T47D (cell line): ENCODE results near the gene CDK14.

Experiments
- DNase-seq, 2 experiments: peaks; one replicate each; pipeline versions ENCODE4 v3.0.0 to v3.0.0-alpha.2; 2011 to 2012; ENCODE audit warnings: low read depth in 1 of 2, low spot score in 1 of 2
- JUND ChIP-seq: IDR thresholded peaks from 2 replicates; pipeline ENCODE4 v1.6.1; 2012; ENCODE audit warnings: low read depth
- in situ Hi-C: cut with HindIII; loops from 2 replicates; pipeline ENCODE4 v1.10.0; 2016; ENCODE audit warnings: low sequenced_read_pairs, low pct_unique_long_range_greater_than_20kb

CDK14 gene

DNA sequence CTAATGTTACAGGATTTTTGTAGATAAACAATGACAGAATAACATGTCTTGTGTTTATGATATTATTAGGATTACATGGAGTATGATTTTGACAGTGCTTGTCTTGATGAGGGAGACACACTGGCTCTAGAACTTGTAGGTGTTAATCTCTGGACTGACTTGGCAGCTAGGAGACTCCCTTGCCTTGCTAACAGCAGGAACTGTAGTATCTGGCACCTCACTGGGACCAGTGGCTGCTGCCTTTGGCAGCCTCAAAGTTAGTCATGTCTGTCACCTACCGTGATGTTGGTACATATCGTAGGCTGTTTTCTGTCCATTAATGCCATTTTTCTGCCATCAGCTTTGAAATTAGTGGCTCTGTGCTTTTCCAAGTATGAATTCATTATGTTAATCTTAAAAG lies 261.5 kb downstream of the CDK14 start:
- TF ChIP-seq JUND: no peak
- DNase-seq: peak in 1 of 2 experiments; percentile 3
- in situ Hi-C loops: no loop called here

GRCh38 chr7:90858546-90858945 lies 262.4 kb downstream of the CDK14 start:
- no peak for TF ChIP-seq JUND
- in situ Hi-C loops: no loop called here
- no peak for DNase-seq

- in situ Hi-C loops: no loop called here
- TF ChIP-seq JUND: no peak
- DNase-seq: no peak
Observed at GRCh38 chr7:90859521-90859920, 263.4 kb downstream of the CDK14 start.

DNA sequence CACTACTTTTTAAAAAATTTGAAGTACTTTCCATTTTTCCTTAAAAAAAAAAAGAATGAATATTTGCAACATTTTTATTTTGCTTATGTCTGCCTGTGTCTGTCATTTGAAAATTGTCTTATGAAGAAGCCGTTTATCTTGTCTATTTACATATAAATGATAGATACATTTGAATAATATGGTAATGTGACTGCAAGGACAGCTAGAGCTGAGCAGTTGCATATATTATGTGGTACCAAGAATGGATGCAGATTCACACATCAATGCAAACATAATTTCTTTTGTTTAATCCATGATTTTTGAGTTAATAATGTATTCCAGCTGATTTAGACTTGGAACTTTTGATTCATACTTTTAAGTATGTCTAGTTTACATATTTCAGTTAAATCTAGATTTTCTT lies 268.0 kb downstream of the CDK14 start:
- no peak for DNase-seq
- in situ Hi-C loops: no loop called here

GRCh38 chr7:90869335-90869734 lies 273.2 kb downstream of the CDK14 start:
- in situ Hi-C loops: no loop called here
- TF ChIP-seq JUND: no peak
- DNase-seq: no peak

More for the DNA sequence above, 268.0 kb downstream of the CDK14 start:
- no peak for TF ChIP-seq JUND

DNA sequence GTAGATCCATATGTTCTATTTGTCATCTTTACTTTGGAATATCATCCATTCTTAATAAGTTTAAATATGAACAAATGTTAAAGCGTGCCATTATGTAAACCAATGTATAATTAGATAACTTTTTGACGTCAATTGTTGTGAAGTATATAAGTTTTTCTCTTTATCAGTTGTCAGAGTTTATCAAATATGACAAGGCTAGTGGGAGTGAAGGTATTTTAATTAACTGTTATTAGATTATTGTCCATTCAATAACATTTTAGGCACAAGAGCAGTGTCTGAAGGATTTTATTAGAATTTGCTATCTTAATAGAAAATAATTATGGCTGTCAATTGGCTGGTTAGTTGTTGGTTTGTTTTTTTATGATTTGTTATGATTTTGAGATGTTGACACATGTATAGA lies 280.6 kb downstream of the CDK14 start:
- DNase-seq: no peak
- in situ Hi-C loops: no loop called here
- TF ChIP-seq JUND: no peak

DNA sequence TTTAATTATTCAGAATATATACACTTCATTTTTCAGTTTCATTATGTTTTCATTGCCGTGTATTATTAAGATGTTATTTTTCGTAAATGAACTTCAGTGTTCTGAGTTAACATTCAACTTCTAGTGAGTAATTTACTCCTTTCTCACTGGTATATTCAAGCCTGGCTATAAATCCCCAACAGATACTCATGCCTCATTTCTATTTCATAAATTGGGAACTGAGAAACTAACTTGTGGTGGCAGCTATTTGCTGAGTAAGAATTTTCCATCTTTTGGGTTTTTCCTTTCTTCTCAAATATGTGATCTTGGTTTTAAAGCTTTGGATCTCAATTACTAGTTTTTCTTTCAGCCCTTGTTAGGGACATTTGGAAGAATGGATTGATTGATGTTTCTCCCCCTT lies 281.1 kb downstream of the CDK14 start:
- DNase-seq: no peak
- TF ChIP-seq JUND: no peak
- in situ Hi-C loops: no loop called here

GRCh38 chr7:90879924-90880323 lies 283.8 kb downstream of the CDK14 start:
- in situ Hi-C loops: no loop called here
- no peak for TF ChIP-seq JUND
- no peak for DNase-seq

DNA sequence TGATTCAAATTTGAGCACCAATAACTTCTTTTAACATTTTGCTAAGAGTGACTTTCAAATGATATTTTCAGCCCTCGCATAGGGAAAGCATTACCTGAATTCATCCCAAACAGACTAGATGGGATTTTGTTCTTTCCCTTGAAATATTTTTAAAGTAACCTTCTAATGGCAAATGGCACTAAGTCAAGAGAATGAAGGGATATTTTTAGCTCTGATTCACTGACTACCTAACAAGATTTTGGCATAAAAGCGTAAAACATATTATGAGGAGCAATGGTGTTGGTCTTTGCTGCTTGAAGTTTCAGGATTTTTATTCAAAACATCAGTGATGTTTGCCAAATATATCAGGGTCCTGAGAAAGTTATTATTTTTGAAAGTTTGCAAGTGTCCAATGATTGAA lies 290.3 kb downstream of the CDK14 start:
- no peak for TF ChIP-seq JUND
- DNase-seq: no peak
- in situ Hi-C loops: no loop called here

DNA sequence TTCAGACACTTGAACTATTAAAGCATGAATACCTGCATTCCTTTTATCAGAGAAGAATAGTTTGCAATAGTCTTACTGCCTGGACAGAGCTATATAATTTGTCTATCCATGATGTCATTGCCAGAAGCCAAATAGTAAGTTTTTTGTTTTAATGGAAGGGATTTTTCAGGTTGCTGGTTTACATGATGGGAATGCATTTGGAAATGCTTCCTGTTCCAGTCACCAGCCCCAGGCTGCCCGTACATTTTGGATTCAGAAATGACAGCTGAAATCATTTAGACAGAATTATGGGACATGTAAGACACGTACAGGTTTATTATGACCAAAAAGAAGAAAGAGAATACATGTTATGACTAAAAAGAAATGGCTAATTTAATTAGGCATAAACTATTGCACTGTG lies 293.1 kb downstream of the CDK14 start:
- in situ Hi-C loops: no loop called here
- DNase-seq: no peak
- no peak for TF ChIP-seq JUND

DNA sequence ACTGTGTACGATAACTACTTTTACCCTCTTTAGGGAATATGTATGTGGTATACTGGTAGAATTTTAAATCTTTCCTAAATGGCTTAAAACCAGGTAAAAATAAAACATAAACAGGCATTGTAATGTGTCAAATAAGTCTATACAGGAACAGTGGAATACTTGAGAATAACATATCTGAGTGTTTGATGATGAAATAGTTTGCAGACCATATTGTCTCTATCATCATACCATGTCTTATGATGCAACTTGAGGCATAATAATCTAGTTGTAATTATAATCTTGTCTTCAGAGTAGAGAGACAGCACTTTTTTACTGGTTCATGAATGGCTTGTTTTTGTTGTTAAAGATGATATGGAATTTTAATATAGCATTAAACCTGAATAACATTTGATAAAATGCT lies 293.5 kb downstream of the CDK14 start:
- no peak for TF ChIP-seq JUND
- no peak for DNase-seq
- in situ Hi-C loops: no loop called here

- in situ Hi-C loops: no loop called here
- TF ChIP-seq JUND: no peak
- DNase-seq: no peak
Observed at GRCh38 chr7:90891529-90891928, 295.4 kb downstream of the CDK14 start.

- no peak for DNase-seq
- in situ Hi-C loops: no loop called here
- TF ChIP-seq JUND: no peak
Observed at GRCh38 chr7:90892213-90892612, 296.1 kb downstream of the CDK14 start.

DNA sequence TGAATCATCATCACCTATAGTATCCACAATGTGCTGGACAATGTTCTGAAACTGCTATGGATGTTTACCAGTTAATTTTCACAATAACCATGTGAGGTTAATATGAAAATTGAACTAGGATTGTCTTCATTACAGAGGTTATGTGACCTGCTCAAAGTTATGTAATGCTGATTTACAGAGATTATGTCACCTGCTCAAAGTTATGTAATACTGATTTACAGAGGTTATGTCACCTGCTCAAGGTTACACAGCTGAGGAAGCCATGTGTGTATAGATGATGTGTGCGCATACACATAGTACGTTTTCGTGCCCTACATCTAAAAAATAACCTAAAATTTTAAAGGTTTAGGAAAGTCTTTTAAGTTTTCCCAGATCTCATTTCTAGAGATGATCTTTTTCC lies 298.0 kb downstream of the CDK14 start:
- DNase-seq: no peak
- TF ChIP-seq JUND: no peak
- in situ Hi-C loops: no loop called here

DNA sequence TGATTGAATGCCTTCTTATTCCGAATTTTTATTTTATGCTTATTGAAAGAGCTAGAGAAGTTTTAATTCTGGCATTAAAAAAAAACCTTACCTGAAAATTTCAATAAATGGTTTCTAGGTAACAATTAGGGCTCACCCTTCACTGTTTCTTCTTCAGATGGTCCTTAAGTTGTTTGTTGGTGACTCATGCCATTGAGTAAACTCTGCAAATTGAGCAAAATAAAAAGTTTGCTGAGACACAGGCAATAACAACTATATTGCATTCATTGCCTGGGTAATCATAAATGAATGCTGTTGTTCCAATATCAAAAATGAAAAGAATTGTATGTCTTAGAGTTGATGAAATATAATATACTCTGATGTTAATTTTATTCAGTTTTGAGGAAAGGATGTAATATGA lies 300.3 kb downstream of the CDK14 start:
- no peak for DNase-seq
- TF ChIP-seq JUND: no peak
- in situ Hi-C loops: no loop called here
